Stimulated activated CD4-positive, alpha-beta T cell treated with anti-CD3 and anti-CD28 coated beads, Interleukin-4, amount 100 ng/mL, for 24 hours (primary cell): ENCODE data around the gene IFT43.
A peak's percentile ranks its signal among the peaks of the same experiment; 100 is the strongest.

Experiments used
- DNase-seq: peaks from one replicate; pipeline ENCODE4 v3.0.0-alpha.2; 2020

The IFT43 gene

DNA sequence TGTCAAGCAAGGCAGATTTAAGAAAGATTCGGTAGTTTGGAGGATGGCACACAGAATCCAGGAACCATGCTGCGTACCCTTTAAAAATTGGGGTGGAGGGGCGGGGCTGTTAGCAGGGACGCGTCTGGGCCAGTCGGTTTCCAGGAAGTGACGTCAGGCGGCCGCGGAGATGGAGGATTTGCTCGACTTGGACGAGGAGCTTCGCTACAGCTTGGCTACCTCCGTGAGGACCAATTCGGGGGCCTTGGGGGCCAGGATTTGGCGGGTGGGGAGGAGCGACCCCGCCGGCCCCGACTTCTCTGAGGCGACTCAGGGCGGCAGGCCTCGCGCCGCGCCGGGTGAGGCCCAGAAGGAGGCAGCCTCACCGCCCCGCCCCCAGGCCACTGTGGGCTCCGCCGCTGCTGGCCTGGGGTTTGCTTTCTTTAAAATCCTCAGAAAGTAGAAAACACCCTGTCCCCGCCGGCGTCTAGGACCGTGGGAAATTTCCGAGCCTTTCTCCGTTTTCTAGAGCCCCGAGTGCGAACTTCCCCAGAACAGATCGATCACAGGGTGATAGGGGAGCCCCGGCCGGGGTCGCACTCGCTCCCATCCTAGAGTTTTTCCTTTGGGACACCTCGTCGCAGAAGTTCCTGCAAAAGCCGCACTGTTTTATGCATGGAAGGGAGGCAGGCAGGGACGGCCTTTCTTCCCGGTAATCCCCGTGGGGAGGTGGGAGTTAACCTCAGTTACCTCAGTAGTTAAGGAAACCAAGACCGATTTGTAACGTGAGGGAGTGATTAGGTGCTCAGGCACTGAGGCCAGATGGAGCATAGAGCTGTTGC is at the start of gene IFT43:
Gene IFT43, plus strand, starts transcription at position 146 of the 821 bp plus-strand sequence. Its CDS starts 24 bp downstream, at position 170.
- DNase-seq = peak; percentile 93

DNA sequence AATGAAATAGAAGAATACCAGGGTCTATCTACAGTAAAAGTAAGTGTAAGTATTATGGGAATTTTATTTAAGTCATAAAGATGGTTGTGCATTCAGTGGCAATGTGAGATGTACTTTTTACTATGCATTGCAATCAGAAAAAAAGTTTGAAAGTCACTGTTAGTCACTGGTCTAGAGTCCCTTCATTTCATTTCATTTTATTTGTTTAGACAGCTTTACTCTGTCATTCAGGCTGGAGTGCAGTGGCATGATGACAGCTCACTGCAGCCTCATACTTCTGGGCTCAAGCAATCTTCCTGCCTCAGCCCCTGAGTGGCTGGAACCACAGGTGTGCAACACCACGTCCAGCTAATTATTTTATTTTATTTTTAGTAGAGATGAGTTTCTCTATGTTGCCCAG is 46.4 kb upstream of the IFT43 start:
- DNase-seq = no peak

DNA sequence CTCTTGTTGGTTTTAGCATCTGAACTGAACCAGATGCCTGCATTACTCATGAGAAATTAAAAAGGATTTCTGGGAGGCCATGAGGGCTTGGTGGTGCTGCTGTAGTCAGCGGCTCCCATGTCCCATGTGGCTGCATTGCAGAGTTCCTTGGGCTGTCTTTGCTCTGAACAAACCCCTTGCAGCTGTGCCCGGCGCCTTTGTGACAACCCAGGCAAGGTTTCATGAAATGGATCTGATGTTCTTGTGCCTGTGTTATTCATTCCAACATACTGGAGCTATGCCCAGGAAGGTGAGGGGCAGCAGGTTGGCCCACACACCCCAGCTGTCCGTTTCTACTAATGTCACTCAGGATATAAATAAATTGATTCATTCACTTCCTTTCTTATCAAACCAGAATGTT is 44.5 kb upstream of the IFT43 start:
- no peak for DNase-seq

DNA sequence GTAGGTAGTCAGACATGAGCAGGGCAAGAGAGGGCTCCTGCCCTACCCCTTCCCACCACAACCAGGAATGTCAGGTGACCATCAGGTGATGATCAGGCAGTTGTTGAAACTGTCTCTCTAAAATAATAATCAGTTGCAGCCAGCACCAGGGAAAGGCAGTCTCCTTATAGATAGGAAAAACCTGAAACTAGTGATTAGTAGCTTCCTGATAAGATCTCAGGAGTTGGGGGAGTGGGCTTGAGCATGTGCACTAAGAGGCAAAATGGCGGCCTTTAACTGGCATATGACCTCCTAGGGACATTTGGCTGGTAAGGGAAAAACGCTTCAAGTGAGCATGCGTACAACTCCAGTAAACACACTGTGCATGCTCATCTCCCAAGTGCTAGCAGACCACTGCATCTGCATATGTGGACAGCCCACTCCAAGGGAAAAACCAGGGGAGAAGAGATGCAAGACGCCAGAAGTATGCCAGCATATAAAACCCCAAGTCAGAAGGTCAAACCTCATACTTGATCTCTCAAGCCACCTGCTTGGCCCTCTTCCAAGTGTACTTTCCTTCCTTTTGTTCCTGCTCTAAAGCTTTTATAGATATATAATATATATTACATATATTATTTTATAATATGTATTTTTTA is 40.8 kb upstream of the IFT43 start:
- DNase-seq = no peak

DNA sequence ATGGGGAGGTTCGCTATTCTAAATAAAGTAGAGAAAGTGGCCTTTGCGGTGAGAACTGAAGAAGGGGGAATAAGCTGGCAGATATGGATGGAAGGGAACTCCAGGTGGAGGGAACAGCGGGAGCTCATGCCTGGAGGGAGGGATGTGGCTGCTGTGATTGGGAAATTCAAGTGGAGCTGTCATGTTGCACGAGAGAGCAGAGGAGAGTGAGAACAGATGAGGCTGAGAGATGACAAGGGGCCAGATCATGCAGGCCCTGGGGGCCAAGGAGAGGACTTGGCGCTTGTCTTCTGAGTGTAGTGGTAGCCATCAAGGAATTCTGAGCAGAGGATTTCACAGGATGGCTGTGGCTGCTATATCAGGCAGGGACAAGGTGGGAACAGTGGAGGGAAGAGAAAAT is 38.8 kb upstream of the IFT43 start:
- DNase-seq = no peak

DNA sequence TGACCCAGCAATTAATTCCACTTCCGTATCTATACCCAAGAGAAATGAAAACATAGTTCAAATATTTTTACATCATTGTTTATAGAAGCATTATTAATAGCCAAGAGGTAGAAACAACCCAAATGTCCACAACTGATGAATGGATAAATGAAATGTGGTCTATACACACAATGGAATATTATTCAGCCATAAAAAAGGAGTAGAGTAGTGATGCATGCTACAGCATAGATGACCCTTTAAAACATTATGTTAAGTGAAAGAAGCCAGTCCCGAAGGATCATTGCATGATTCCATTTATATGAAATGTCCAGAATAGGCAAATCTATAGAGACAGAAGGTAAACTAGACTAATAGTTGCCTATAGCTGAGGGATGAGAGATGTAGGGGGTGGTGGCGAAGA is 33.1 kb upstream of the IFT43 start:
- no peak for DNase-seq

DNA sequence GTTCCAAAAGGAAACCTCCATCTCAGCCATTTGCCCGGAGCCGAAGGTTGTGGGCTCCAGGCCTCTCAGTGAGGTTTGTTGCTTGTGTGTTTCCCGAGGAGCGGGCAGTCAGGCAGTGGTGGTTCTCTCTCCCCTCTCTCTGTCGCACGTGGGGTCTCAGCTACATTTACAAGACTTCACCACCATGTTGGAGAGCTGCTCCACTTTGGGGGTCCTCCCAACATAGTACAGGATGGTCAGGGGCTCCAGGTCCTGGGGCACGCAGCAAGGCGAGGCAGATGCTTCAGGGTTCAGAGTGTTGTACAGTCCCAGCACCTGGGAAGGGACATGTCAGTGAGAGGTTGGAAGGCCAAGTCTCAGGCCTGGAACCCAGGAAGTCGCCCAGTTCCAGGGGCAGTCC is 26.5 kb upstream of the IFT43 start:
- no peak for DNase-seq

DNA sequence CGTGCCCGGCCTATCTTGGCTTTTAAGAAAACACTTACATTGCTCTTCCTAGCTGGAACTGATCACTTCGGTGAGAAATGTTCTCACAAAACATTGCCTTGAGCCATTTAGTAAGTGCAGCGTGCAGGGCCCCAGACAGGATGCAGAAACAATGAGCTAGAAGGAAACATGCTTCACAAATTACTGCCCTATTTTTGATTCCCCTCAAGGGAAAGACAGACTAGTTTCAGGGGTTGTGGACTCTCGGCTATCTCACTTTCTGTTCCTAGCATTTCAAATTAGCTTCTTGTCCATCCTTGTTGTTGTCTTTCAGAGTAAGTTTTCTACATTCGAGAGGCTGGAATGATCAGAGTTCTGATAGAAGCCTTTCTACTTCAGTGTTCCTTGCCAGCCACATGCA is 25.3 kb upstream of the IFT43 start:
- no peak for DNase-seq

DNA sequence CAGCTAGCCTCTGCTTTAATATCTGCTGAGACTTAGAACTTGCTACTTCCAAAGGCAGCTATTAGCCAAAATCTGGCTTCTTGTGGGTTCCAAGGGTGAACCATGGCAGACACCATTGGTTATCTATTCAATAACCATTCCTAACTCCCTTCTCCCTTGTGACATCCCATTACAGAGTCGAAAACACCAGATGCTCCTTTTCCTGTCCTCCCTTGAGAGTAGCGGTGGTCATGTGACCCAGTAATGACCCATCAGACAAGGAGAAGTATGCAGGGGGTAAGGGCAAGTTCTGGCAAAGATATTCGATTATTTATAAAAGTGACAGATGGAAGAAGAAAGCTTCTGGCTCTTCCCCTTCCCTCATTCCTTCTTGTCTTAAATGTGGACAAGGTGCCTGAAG is 23.9 kb upstream of the IFT43 start:
- DNase-seq = no peak

DNA sequence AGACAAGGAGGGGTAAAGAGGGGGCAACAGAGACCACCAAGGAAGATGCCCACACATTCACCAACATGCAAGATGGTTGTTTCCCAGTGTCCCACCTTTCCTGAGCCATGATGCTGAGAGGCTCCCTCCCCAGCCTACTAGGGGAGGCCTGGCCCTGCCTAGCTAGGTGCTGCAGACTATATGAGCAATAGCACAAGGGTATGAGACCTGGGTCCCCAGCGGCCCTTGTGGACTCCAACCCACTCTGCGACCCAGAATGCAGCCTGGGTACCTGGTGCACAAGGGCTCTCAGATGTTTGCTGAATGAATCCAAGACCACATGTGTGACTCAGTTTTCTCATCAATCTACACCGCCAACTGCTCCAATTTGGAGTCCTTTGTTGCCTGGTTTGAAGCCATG is 17.7 kb upstream of the IFT43 start:
- DNase-seq = no peak

DNA sequence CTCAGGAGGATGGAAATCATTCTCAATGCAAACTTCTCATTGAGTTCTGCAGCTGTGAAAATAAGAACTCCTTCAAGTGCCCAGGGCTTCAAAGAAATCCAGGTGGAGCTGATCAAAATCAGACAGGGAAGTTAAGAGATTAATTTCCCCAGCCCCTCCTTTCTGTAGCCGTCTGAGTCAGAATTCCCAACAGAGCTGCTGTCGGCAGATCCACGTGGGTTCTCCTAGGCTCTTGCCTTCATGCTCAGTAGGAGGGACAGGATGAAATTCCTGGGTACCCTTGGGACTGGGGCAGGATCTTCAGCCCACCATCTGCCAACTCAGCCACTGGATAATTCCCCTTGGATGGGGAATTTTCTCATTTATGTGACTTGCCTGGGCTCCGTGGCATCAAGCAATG is 17.1 kb upstream of the IFT43 start:
- no peak for DNase-seq

DNA sequence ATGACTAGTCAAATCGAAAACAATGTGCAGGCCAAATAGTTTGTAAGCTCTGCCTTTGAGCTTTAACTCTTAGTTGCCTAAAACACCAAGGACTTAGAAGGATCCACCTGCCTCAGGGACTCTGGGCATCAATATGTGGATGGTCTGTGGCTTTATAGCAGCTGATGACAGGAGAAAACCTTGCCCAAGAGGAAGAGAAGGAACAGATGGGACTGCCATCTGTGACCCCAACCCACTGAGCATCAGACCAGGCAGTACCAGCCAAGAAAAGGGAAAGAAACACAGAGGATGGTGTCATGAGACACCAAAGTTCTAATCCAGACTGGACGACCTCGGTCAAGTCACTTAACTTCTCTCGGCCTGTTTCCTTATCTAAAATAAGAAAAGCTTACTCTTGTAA is 16.4 kb upstream of the IFT43 start:
- DNase-seq = no peak

DNA sequence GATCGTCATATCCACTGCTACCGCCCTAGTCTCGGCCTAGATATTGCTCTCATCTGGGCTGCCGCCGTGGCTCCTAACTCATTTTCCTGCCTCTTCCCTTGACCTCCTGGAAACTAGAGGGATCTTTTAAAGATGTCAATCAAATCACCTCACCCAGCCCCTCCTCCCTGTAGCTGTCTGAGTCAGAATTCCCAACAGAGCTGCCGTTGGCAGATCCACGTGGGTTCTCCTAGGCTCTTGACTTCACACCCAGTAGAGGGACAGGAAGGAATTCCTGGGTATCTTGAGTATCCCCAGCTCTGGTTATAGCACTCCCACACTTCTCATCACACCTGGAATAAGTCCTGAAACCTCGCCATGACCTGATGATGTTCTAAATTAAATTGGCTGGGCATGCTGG is 15.7 kb upstream of the IFT43 start:
- DNase-seq = no peak

DNA sequence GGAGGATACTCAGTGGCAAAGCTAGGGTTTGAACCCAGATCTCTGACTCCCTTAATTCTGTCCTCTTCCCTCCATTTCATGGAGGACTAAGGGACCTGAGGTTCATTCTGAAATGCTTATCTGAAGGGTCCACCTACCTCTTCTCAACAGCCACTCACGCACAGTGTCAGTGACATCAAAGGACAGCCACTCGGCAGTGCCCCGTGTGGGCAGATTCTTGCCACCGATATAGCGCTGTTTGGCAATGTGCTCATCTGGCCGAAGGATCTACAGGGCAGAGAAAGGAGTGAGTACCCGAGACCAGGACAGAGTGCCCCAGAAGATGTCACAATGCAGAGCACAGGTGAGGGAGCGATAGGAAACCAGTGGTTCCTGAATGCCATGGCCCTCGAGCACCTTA is 14.6 kb upstream of the IFT43 start:
- DNase-seq = no peak

DNA sequence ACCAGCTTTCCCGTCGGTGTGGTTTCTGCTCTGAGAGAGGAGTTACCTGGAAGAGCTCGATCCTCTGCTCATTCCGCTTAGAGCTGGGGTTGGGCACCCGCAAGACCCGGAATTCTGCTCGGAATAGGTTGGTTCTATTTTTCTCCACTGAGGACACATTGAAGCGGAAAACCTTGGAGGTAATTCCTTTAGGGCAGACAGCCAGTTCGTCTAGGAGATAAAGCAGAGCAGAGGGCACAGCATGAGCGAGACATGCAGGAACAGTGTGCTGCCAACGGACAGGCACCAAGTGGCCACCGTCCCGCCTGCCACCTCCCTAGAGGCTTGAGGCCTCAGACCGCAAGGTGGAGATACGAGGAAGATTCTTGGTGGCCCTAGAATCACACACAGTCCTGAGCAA is 14.1 kb upstream of the IFT43 start:
- DNase-seq = no peak

DNA sequence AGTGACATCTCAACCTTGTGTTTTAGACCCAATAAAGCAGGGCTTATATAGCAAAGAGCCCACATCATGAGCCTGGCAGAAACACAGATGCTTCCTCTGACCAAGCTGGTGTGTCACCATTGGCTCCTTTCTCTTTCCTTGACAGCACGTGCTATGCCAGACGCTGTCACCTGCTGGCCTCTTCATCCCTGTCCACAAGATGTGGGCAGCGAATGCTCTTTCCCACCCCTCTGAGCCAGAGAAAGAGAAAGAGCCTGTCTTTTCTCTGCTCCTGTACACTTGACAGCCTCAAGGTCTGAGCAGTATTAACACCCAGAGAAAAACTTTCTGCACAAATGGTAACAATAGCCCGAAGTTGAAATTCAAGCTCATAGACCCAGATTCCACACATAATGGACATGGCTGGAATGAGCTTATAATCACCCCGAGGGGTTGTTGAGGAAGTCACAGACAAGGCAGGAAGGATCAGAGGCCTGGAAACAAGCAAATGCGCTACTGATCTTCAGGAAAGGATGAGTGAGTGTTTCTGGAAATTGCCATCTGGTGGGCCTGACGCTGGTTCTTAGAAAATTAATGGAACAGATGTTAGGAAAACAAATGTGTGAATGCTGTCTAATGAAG is 12.7 kb upstream of the IFT43 start:
- DNase-seq = no peak

DNA sequence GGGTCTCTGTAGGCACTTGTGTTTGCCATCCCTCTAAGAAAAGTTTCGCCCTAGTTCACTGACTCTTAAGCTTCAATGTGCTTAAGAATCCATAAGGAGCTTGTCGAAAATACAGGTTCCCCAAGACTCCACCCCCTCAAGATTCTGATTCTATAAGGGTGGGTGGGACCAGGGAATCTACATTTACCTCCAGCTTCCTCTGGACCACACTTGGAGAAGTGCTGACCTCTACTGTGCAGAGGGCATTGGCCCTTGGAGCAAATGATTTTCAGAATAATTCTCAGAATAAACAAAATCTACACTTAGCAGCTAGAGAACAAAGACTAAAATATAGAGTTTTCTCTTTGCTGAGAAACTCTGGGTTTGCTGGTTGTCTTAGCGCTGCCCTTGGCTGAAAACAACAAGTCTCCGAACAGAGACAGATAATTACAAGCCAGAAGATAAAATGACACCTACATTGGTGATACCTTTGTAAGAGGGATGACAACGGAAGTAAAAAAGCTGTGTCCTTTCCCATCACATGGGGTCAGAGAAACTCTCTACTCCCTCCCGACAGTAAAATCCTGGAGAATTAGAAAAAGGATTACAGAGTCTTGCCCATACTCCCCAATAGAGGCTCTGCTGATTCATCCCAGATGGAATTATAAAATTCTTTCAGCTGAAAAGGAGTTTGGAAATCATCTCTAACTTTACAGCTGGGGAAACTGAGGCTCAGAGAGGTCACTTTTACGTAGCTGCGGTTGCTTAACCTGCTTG is 8.6 kb upstream of the IFT43 start:
- DNase-seq = no peak

DNA sequence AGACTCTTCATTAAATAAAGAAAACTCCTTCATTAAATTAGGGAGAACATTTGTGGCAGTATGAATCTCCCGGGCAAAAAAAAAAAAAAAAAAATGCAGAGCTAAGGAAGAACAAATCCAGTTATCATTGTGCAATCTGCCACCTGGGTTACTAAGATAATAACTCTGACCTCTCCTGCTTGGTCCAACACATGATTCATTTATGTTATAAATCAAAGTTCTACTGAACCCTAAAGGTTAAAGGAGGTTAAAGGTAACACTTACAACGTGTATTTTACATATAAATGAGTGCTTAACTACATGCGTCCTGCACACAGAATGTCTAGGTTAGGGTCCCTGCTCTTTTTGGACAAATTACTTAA is 8.0 kb upstream of the IFT43 start:
- DNase-seq = no peak

DNA sequence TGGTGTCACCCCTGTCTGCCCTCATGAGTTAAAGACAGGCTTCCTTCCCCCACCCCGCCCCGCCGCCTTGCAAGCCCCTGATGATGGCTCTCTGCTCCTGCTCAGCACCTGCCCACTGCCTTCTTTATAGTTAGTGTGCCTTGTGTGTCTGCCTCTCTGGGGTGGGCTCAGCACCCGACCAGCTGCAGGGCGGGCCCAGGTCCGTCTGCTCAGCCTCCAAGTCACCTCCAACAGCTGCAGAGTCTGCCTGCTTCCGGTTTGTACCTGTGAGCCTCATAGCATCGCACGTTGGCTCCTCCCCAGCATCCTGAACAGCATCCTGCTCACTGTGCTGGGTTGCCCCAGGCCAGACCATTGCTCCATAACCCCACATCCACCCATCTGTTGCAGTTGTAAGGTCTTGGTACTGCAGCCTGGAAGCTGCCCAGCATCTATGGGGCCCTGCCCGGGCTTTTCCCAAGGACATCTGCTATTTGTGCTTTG is 7.3 kb upstream of the IFT43 start:
- DNase-seq = no peak

DNA sequence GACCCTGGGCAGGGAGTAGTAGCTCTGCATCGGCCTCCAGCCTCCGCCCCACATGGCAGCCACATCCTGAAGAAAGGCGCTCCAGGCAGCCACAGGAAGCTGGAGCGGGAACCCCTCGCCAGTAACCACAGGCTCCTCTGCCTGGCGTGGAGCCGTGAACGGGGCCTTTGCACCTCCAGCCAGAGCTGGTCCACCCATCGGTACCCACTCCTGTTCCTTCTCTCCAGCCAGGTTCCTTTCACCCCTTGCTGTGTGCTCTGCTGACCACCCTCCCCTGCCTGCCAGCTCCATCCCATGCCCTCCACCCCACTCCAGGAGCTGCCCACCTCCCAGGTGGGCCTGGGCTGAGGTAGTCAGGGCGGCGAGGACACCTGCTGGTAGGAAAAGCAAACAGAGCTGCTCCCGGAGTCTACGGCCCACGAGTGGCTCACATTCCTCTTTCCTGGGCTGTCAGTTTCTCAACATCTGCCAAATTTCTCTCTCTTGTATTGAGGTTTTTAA is 6.4 kb upstream of the IFT43 start:
- DNase-seq = no peak

DNA sequence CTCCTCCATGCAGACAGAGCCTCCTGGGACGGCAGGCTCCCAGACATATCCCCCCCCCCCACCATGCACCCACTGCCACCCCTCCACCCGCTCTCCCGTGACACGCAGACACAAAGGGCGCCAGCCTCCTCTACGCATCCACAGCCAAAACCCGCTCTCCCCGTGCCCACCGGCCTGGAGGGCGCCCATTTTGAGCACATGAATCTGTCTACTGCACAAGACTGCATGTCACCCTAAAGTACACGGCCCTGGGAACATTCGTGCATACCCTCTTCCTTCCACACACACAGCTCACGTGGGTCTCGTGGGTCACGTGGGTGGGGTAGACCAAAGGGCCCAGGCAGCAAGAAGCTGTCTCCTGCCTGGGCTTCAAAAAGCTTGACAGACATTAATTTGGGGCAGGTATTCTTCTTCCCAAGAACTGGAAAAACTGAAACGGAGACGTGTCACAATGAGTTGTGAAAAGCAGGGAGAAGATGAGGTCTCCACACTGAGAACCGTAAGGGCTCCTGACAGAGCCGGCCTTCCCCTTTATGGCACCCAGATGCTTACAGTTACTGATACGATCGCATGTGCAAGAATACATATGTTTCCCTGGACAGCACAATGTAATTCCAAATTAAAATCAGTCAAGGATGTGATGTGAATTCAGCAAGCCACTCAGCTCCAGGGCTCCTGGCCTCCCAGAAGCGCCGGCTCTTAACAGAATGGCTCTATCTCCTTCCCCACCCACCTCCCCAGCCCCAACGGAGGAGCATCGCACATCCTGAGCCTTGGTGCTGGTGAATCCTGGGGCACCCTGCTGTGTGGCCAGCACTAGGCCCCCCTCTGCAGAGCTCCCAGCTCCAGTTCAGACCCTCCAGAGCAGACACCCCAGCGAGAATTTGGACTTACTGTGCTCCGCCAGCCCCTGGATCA is 5.7 kb upstream of the IFT43 start:
- no peak for DNase-seq

DNA sequence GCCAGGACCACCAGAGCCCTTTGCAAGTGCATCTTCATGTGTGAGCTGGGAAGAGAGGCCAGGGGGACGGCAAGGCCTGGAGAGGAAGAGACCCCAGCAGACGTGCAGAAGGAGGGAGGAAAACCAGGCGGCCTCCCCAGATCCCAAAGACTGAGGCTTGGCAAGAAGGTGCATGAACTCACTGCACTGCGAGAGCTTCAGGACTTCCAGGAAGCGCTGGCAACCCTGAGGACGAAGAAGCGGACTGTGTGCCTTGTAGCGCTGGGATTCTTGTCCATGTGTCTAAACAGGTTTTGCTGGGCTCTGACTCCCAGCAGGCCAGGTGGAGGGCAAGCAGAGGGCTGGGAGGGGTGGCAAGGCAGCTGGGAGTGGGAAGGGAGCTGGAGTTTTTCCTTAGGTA is 4.7 kb upstream of the IFT43 start:
- no peak for DNase-seq
